ENCODE results near the gene EFR3B. TPM values are rescaled to one million over a fixed set of nuclear protein-coding genes. Genes with fewer than 3 reads are reported as not detected.
A peak's percentile ranks its signal among the peaks of the same experiment; 100 is the strongest.
"Not testable (repeated sequence)": the region's sequence is repeated elsewhere in the genome, so short reads cannot be mapped to it uniquely, and the experiment has no call there.

Gene EFR3B
- total RNA-seq: 14.4 to 16.7 TPM (median 15.4 TPM) in 3 replicates

GRCh38 chr2:25041928-25042320, at the start of gene EFR3B:
TSS of gene EFR3B (plus strand) at chr2:25042076. CDS start at chr2:25042313, 237 bp downstream.
- peak within 1 kb of the TSS; percentile 92 for H3K27ac Mint-ChIP-seq
- peaks cover 2% of the 10 kb centered on the region for H3K36me3 Mint-ChIP-seq
- no peak for TF ChIP-seq CTCF (IDR thresholded peaks at IDR 0.05; ENCODE audit: unreplicated experiment)
- H3K4me3 Mint-ChIP-seq: peak within 1 kb of the TSS; percentile 87
- peaks cover 15% of the 10 kb centered on the region for H3K27me3 Mint-ChIP-seq (ENCODE audit: low read depth)
- no peaks in the 10 kb centered on the region for H3K9me3 Mint-ChIP-seq
- H3K4me1 Mint-ChIP-seq: peaks cover 22% of the 10 kb centered on the region
- DNase-seq (ENCODE audit: low spot score in 2 of 2, unreplicated experiment in 2 of 2): peak; percentile 94 to 96

DNA sequence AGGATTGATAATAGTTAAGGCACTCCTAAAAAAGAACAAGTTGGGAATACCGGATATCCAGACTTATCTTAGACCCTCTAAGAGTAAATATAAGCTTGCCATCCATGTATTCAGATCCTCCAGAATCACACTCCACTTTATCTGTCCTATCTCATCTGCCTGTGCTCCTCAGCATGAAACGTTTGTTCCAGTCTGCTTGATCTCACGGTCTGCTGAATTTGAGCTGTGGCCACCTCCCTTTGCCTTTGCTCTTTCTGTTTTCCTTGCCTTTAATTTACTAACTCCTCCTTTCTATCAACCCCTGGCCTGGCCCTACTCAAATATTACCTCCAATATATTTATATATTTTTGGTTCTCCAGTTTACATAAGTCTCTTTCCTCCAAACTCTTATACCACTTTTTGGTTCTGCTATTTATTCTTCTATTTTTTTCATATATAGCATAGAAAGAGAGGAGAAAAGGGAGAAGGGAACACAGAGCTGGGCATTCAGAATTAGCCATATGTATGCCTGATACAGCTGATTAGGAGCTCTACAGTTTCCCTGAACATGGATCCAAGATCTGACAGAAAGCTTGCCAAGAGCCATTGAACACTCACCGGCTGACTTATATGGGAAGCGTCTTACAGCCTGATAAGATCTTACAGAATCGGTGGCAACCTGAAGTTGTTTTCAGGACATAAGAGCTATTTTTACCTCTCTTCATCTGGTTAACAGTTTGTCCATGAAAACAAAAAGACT, 48.3 kb upstream of the EFR3B start:
- H3K4me3 Mint-ChIP-seq: no peak overlapping the region
- H3K36me3 Mint-ChIP-seq: no peaks in the 10 kb centered on the region
- H3K27ac Mint-ChIP-seq: no peak overlapping the region
- H3K27me3 Mint-ChIP-seq (ENCODE audit: low read depth): peaks cover 3% of the 10 kb centered on the region
- DNase-seq (ENCODE audit: low spot score in 2 of 2, unreplicated experiment in 2 of 2): no peak
- no peak for TF ChIP-seq CTCF (IDR thresholded peaks at IDR 0.05; ENCODE audit: unreplicated experiment)
- peaks cover 2% of the 10 kb centered on the region for H3K4me1 Mint-ChIP-seq
- H3K9me3 Mint-ChIP-seq: peaks cover 8% of the 10 kb centered on the region

DNA sequence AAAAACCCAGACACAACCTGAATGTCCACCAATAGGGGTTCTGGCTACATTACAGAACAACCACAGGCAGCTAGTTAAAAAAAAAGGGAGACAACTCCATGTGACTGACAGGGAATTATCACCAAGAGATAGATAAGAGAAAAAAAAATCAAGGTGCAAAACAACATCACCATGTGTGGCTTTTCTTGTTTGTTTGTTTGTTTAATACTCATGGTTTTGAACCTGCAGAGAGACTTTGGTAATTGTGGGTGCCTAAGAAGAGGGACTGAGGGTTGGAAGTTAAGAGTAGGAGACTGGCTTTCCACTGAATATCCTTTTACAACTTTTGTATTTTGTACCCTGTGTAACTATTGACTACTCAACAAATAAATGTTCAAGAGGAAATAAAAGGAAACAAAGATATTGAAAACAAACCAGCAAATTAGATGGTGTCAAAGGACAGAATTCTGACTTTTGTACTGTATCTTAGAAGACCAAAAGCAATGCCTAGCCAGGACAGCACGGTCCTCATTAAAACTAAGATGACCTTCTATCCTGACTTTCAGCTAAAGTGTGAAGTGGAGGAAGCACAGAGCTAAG, 47.6 kb upstream of the EFR3B start:
- no peak for DNase-seq (ENCODE audit: low spot score in 2 of 2, unreplicated experiment in 2 of 2)
- no peak for TF ChIP-seq CTCF (IDR thresholded peaks at IDR 0.05; ENCODE audit: unreplicated experiment)
- peaks cover 3% of the 10 kb centered on the region for H3K27me3 Mint-ChIP-seq (ENCODE audit: low read depth)
- peaks cover 8% of the 10 kb centered on the region for H3K9me3 Mint-ChIP-seq
- no peak overlapping the region for H3K27ac Mint-ChIP-seq
- peaks cover 2% of the 10 kb centered on the region for H3K4me1 Mint-ChIP-seq
- H3K4me3 Mint-ChIP-seq: no peak overlapping the region
- no peaks in the 10 kb centered on the region for H3K36me3 Mint-ChIP-seq

- H3K36me3 Mint-ChIP-seq; DNase-seq (ENCODE audit: low spot score in 2 of 2, unreplicated experiment in 2 of 2); H3K4me3 Mint-ChIP-seq; H3K27ac Mint-ChIP-seq; H3K9me3 Mint-ChIP-seq; H3K4me1 Mint-ChIP-seq; H3K27me3 Mint-ChIP-seq (ENCODE audit: low read depth): not testable (repeated sequence)
Observed at GRCh38 chr2:24999097-24999496, 42.8 kb upstream of the EFR3B start.

DNA sequence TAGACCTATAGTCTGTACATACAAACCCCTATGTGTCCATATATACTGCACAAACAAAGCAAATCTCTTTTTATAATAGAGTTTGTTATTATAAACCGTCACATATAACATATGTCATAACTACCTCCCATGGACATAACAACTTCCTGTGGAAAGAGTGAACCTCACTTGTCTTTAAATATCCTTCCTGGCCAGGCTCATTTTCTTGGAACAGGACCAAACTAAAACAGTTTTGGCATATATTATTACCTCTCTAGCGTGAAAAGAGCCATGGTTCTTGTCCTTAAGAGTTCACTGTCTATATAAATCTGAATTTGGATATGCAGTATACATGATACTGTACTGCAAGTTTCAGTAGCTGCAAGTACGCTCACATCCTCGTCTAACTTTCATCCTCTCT, 41.8 kb upstream of the EFR3B start:
- Mint-ChIP-seq H3K9me3 (no peaks in the 10 kb centered on the region), H3K27ac (no peak overlapping the region), H3K4me3 (no peak overlapping the region), H3K4me1 (peaks cover 8% of the 10 kb centered on the region), H3K27me3 (ENCODE audit: low read depth) (peaks cover 7% of the 10 kb centered on the region), H3K36me3 (peaks cover 3% of the 10 kb centered on the region)
- TF ChIP-seq CTCF (IDR thresholded peaks at IDR 0.05; ENCODE audit: unreplicated experiment): no peak
- no peak for DNase-seq (ENCODE audit: low spot score in 2 of 2, unreplicated experiment in 2 of 2)

DNA sequence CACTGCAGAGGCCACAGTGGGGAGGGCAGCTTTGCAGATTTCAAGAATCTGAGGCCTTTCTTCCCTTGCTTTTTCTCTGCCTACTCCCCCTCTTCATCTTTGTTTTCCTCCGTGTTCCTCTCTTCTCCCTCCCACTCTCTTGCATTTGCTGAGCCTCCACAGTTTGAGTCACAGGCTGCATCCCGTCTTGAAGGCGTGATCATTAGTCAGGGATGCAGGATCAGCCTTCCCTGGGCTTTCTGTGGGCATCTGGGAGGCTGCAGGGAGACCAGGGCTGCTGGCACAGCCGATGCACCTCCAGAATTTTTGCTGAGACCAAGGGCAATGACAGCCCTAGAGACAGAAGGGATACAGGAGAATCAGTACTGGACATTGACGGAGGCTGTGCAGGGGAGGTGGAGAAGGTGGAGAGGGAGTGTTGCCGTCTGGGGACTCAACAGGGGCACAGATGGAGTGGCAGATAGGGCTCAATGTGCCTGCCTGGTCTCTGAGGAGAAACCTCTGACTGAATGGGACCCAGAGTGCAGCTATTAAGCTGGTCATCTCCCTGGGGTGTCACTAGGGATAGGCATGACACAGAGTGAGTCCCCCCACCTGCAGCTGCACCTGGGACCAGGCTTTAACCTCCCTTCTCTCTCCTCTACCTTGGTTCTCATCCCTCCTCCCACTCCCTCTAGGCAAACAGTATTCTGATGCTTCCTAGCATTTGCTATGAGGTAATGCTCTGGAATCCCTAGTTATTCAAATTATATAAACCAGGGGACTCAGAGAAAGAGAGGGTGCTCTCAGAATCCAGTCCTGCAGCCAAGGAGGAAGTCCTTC, 41.2 kb upstream of the EFR3B start:
- Mint-ChIP-seq H3K4me3 (no peak overlapping the region), H3K9me3 (no peaks in the 10 kb centered on the region), H3K36me3 (peaks cover 3% of the 10 kb centered on the region), H3K27ac (no peak overlapping the region), H3K27me3 (ENCODE audit: low read depth) (peaks cover 7% of the 10 kb centered on the region), H3K4me1 (peaks cover 8% of the 10 kb centered on the region)
- TF ChIP-seq CTCF (IDR thresholded peaks at IDR 0.05; ENCODE audit: unreplicated experiment): no peak
- DNase-seq (ENCODE audit: low spot score in 2 of 2, unreplicated experiment in 2 of 2): no peak

Measured in mesothelial cell of epicardium (in vitro differentiated cells).